ENCODE results near the gene AIF1.

DNA sequence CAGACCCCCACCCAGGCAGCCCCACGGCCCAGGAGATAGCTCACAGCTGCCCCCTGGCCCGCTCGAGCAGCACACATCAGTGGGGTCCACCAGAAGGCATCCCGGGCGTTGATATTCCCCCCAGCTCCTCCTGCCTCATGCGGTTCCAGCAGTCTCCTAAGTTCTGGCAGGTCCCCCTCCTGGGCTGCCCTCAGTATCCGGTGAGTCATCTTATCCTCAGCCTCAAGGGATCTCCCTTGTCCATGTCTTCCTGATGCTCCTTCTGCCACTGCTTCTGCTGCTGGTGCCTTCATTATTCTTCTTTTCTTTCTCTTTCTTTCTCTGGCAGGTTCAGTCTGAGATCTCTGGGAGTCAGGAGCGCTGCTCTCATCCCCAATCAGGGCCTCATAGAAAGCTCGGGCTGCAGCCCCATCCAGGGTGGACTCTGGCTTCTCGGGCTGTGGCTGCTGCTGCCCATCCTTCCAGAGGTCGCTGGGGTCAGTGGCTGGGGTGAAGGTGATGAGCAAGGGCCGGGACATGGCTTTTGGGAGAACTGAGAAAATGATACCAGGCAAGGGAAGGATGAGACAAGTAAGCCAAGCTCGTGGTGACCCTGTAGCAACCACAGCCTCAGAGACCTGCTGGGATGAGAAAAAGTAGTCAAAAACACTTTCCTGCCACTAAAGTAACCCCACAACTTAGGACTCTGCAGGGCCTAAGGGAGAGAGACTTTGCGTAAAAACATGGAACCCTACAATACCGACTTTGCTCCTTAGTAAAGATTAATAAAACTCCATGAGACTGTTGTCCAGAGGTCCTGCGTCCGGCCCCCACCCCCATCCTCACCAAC, 49.1 kb downstream of the AIF1 start:
- TF ChIP-seq EZH2phosphoT487 (IDR thresholded peaks at IDR 0.05; ENCODE audit: borderline replicate concordance, low read depth, low read length), result no peak
- TF ChIP-seq, protein P1, sequence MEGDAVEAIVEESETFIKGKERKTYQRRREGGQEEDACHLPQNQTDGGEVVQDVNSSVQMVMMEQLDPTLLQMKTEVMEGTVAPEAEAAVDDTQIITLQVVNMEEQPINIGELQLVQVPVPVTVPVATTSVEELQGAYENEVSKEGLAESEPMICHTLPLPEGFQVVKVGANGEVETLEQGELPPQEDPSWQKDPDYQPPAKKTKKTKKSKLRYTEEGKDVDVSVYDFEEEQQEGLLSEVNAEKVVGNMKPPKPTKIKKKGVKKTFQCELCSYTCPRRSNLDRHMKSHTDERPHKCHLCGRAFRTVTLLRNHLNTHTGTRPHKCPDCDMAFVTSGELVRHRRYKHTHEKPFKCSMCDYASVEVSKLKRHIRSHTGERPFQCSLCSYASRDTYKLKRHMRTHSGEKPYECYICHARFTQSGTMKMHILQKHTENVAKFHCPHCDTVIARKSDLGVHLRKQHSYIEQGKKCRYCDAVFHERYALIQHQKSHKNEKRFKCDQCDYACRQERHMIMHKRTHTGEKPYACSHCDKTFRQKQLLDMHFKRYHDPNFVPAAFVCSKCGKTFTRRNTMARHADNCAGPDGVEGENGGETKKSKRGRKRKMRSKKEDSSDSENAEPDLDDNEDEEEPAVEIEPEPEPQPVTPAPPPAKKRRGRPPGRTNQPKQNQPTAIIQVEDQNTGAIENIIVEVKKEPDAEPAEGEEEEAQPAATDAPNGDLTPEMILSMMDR (conservative IDR thresholded peaks at IDR 0.05; ENCODE audit: low read length), result peak; percentile 53

Data from OCI-LY7 (cell line).